ENCODE results near the gene ASMTL.

The ASMTL gene

GRCh38 chrX:1400742-1401471, 51.8 kb downstream of the ASMTL start:
- no peak for DNase-seq

- DNase-seq: no peak
Measured at GRCh38 chrX:1400049-1400448, 52.7 kb downstream of the ASMTL start.

GRCh38 chrX:1398431-1399340, 54.0 kb downstream of the ASMTL start:
- no peak for DNase-seq

GRCh38 chrX:1397441-1398270, 55.1 kb downstream of the ASMTL start:
- no peak for DNase-seq

GRCh38 chrX:1397001-1397400, 55.7 kb downstream of the ASMTL start:
- DNase-seq: no peak

- no peak for DNase-seq
Measured at GRCh38 chrX:1395646-1396216, 57.0 kb downstream of the ASMTL start.

GRCh38 chrX:1394731-1395501, 57.8 kb downstream of the ASMTL start:
- no peak for DNase-seq

- no peak for DNase-seq
Measured at GRCh38 chrX:1393871-1394615, 58.7 kb downstream of the ASMTL start.

GRCh38 chrX:1392376-1393068, 60.2 kb downstream of the ASMTL start:
- no peak for DNase-seq

GRCh38 chrX:1391707-1392375, 60.9 kb downstream of the ASMTL start, which contains the start of gene SLC25A6:
SLC25A6 (minus strand) TSS chrX:1392113; CDS start chrX:1392009, 104 bp downstream.
- DNase-seq: no peak

- no peak for DNase-seq
Measured at GRCh38 chrX:1391370-1391706, 61.4 kb downstream of the ASMTL start.

- no peak for DNase-seq
Measured at GRCh38 chrX:1390621-1391369, 61.9 kb downstream of the ASMTL start.

GRCh38 chrX:1389993-1390285, 62.8 kb downstream of the ASMTL start:
- DNase-seq: no peak

GRCh38 chrX:1389181-1389992, 63.3 kb downstream of the ASMTL start:
- DNase-seq: no peak

- no peak for DNase-seq
Measured at GRCh38 chrX:1388651-1389050, 64.1 kb downstream of the ASMTL start.

- DNase-seq: no peak
Measured at GRCh38 chrX:1387141-1387776, 65.5 kb downstream of the ASMTL start.

GRCh38 chrX:1386338-1387127, 66.2 kb downstream of the ASMTL start:
- no peak for DNase-seq
